Activated CD8-positive, alpha-beta T cell treated with anti-CD3 and anti-CD28 coated beads for 36 hours (primary cell): ENCODE measurements around the gene ERCC2. TPM values are rescaled to one million over a fixed set of nuclear protein-coding genes. Genes with fewer than 3 reads are reported as not detected.

Source experiments
- ATAC-seq: fragments of 200-7000 bp; cut with Tn5 transposase; one replicate; pipeline ENCODE4 v1.10.0; 2021; ENCODE audit warnings: mild to moderate bottlenecking, moderate library complexity
- CTCF ChIA-PET: fragments of 350-600 bp; sonication (Branson Sonifier 250); formaldehyde crosslinking; loops from one replicate; lab custom pipeline; 2021; ENCODE audit warnings: antibody characterized with exemption; lab: Charles Lee
- POLR2A ChIA-PET: fragments of 350-600 bp; sonication (Branson Sonifier 250); formaldehyde crosslinking; loops from one replicate; lab custom pipeline; 2021; ENCODE audit warnings: antibody characterized with exemption; lab: Charles Lee
- DNase-seq: peaks from one replicate; pipeline ENCODE4 v3.0.0-alpha.2; 2020
- H3K27ac Mint-ChIP-seq: one replicate; pipeline ENCODE4 v1.8.0; 2021; ENCODE audit warnings: mild to moderate bottlenecking, mixed read lengths
- H3K27me3 Mint-ChIP-seq: one replicate; pipeline ENCODE4 v1.8.0; 2021; ENCODE audit warnings: mixed read lengths
- H3K36me3 Mint-ChIP-seq: one replicate; pipeline ENCODE4 v1.8.0; 2021; ENCODE audit warnings: low read depth, mixed read lengths
- H3K4me1 Mint-ChIP-seq: one replicate; pipeline ENCODE4 v1.8.0; 2021; ENCODE audit warnings: low read depth, mixed read lengths
- H3K4me3 Mint-ChIP-seq: one replicate; pipeline ENCODE4 v1.8.0; 2021; ENCODE audit warnings: mild to moderate bottlenecking, moderate library complexity, mixed read lengths
- H3K9me3 Mint-ChIP-seq: one replicate; pipeline ENCODE4 v1.8.0; 2021; ENCODE audit warnings: mixed read lengths
- intact Hi-C: fragments of 100-400 bp; cut with micrococcal nuclease; formaldehyde crosslinking; loops from one replicate; pipeline ENCODE4 v1.10.0; 2022
- total RNA-seq, 2 experiments: library from RNA; stranded (reverse); gene quantifications; one replicate each; pipeline ENCODE4 v1.2.3, GENCODE V29; 2021
- TF ChIP-seq, protein P1 (sequence below): fragments of 200-600 bp; IDR thresholded peaks from one replicate; pipeline ENCODE4 v1.8.0; 2022; ENCODE audit warnings: antibody characterized with exemption, mild to moderate bottlenecking

The ERCC2 gene
- total RNA-seq, 2 experiments from 2014 or later: 23.2 to 25.6 TPM

- no peak overlapping the region for H3K4me3 Mint-ChIP-seq
- H3K36me3 Mint-ChIP-seq: peaks cover 4% of the 10 kb centered on the region
- no peak for ATAC-seq
- ChIA-PET POLR2A (no interaction called here), CTCF (no interaction called here)
- TF ChIP-seq, protein P1, sequence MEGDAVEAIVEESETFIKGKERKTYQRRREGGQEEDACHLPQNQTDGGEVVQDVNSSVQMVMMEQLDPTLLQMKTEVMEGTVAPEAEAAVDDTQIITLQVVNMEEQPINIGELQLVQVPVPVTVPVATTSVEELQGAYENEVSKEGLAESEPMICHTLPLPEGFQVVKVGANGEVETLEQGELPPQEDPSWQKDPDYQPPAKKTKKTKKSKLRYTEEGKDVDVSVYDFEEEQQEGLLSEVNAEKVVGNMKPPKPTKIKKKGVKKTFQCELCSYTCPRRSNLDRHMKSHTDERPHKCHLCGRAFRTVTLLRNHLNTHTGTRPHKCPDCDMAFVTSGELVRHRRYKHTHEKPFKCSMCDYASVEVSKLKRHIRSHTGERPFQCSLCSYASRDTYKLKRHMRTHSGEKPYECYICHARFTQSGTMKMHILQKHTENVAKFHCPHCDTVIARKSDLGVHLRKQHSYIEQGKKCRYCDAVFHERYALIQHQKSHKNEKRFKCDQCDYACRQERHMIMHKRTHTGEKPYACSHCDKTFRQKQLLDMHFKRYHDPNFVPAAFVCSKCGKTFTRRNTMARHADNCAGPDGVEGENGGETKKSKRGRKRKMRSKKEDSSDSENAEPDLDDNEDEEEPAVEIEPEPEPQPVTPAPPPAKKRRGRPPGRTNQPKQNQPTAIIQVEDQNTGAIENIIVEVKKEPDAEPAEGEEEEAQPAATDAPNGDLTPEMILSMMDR: no peak
- intact Hi-C loops: no loop called here
- DNase-seq: no peak
- H3K27ac Mint-ChIP-seq: no peak overlapping the region
- peaks cover 8% of the 10 kb centered on the region for H3K4me1 Mint-ChIP-seq
- no peaks in the 10 kb centered on the region for H3K27me3 Mint-ChIP-seq
- H3K9me3 Mint-ChIP-seq: no peaks in the 10 kb centered on the region
These were observed 6.4 kb downstream of the ERCC2 start for GRCh38 chr19:45363861-45364459.

- ChIA-PET CTCF (no interaction called here), POLR2A (no interaction called here)
- H3K9me3 Mint-ChIP-seq: no peaks in the 10 kb centered on the region
- no peaks in the 10 kb centered on the region for H3K4me1 Mint-ChIP-seq
- ATAC-seq (no peak), DNase-seq (no peak)
- intact Hi-C loops: no loop called here
- no peaks in the 10 kb centered on the region for H3K27me3 Mint-ChIP-seq
- peaks cover 6% of the 10 kb centered on the region for H3K36me3 Mint-ChIP-seq
- no peak overlapping the region for H3K27ac Mint-ChIP-seq
- H3K4me3 Mint-ChIP-seq: no peak overlapping the region
- TF ChIP-seq, protein P1: no peak
These were observed 8.1 kb downstream of the ERCC2 start for GRCh38 chr19:45362291-45362690.

- Mint-ChIP-seq H3K27ac (no peak overlapping the region), H3K4me1 (no peaks in the 10 kb centered on the region), H3K4me3 (no peak overlapping the region), H3K27me3 (no peaks in the 10 kb centered on the region), H3K36me3 (peaks cover 8% of the 10 kb centered on the region), H3K9me3 (no peaks in the 10 kb centered on the region)
- POLR2A ChIA-PET: no interaction called here
- TF ChIP-seq, protein P1: no peak
- no peak for ATAC-seq
- intact Hi-C loops: no loop called here
- CTCF ChIA-PET: no interaction called here
- no peak for DNase-seq
These were observed 8.8 kb downstream of the ERCC2 start for GRCh38 chr19:45361608-45362007.

GRCh38 chr19:45358213-45358792 lies 12.1 kb downstream of the ERCC2 start:
- Mint-ChIP-seq H3K4me1 (no peaks in the 10 kb centered on the region), H3K27me3 (no peaks in the 10 kb centered on the region), H3K27ac (no peak overlapping the region), H3K4me3 (no peak overlapping the region), H3K36me3 (peaks cover 20% of the 10 kb centered on the region), H3K9me3 (no peaks in the 10 kb centered on the region)
- DNase-seq: no peak
- ATAC-seq: no peak
- TF ChIP-seq, protein P1: no peak
- CTCF ChIA-PET: interaction anchor here (1.2 kb wide), 2 partner anchors 19 to 299 kb away, joined by 3 to 6 read pairs; no protein-coding TSS in a partner anchor
- POLR2A ChIA-PET: no interaction called here
- intact Hi-C loops: no loop called here

DNA sequence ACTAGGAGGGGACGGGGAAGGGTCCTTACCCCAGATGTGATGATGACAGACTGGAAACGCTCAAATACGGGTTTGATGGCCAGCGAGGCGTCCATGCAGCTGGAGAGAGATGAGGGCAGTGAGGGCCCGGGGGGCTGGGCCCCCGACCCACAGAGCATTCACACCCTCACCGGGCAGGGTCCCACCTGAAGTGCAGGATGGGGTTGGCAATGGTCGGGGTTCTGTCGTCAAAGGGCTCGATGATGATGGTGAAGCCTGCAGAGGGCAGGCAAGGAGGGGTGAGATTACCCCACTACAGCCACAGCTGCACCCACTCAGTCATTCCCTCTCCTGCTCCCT lies 13.0 kb downstream of the ERCC2 start:
- TF ChIP-seq, protein P1: no peak
- ChIA-PET POLR2A (no interaction called here), CTCF (interaction anchor here (1.2 kb wide), 2 partner anchors 18 to 298 kb away, joined by 3 to 6 read pairs; no protein-coding TSS in a partner anchor)
- no peak for DNase-seq
- H3K27me3 Mint-ChIP-seq: no peaks in the 10 kb centered on the region
- H3K27ac Mint-ChIP-seq: no peak overlapping the region
- no peak overlapping the region for H3K4me3 Mint-ChIP-seq
- peaks cover 22% of the 10 kb centered on the region for H3K36me3 Mint-ChIP-seq
- no peaks in the 10 kb centered on the region for H3K9me3 Mint-ChIP-seq
- H3K4me1 Mint-ChIP-seq: no peaks in the 10 kb centered on the region
- ATAC-seq: no peak
- intact Hi-C loops: no loop called here
